HG03378 (cell line): ENCODE results near the gene ARHGEF7.

Experiments used
- ATAC-seq: cut with Tn5 transposase; IDR thresholded peaks from one replicate; pipeline ENCODE4 v1.9.1; 2021; ENCODE audit warnings: mild to moderate bottlenecking, moderate library complexity; ENCODE audit not compliant: unreplicated experiment

The ARHGEF7 gene

GRCh38 chr13:111339366-111340143, 224.4 kb downstream of the ARHGEF7 start:
- ATAC-seq = no peak

- no peak for ATAC-seq
Observed at GRCh38 chr13:111341886-111342285, 226.8 kb downstream of the ARHGEF7 start.

- ATAC-seq = no peak
Observed at GRCh38 chr13:111342721-111343120, 227.6 kb downstream of the ARHGEF7 start.

GRCh38 chr13:111343186-111343805, 228.2 kb downstream of the ARHGEF7 start:
- ATAC-seq = no peak

GRCh38 chr13:111344471-111345191, 229.5 kb downstream of the ARHGEF7 start:
- no peak for ATAC-seq

- no peak for ATAC-seq
Observed at GRCh38 chr13:111345682-111346081, 230.6 kb downstream of the ARHGEF7 start.

- no peak for ATAC-seq
Observed at GRCh38 chr13:111346101-111346680, 231.1 kb downstream of the ARHGEF7 start.

GRCh38 chr13:111347438-111347837, 232.3 kb downstream of the ARHGEF7 start:
- no peak for ATAC-seq

GRCh38 chr13:111353508-111353907, 238.4 kb downstream of the ARHGEF7 start:
- no peak for ATAC-seq

GRCh38 chr13:111354789-111355188, 239.7 kb downstream of the ARHGEF7 start:
- no peak for ATAC-seq
